ENCODE measurements around the gene IGSF21.

Gene IGSF21

GRCh38 chr1:18069903-18070302 lies 37.7 kb upstream of the IGSF21 start:
- TF ChIP-seq, protein P1, sequence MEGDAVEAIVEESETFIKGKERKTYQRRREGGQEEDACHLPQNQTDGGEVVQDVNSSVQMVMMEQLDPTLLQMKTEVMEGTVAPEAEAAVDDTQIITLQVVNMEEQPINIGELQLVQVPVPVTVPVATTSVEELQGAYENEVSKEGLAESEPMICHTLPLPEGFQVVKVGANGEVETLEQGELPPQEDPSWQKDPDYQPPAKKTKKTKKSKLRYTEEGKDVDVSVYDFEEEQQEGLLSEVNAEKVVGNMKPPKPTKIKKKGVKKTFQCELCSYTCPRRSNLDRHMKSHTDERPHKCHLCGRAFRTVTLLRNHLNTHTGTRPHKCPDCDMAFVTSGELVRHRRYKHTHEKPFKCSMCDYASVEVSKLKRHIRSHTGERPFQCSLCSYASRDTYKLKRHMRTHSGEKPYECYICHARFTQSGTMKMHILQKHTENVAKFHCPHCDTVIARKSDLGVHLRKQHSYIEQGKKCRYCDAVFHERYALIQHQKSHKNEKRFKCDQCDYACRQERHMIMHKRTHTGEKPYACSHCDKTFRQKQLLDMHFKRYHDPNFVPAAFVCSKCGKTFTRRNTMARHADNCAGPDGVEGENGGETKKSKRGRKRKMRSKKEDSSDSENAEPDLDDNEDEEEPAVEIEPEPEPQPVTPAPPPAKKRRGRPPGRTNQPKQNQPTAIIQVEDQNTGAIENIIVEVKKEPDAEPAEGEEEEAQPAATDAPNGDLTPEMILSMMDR (conservative IDR thresholded peaks at IDR 0.05): no peak

DNA sequence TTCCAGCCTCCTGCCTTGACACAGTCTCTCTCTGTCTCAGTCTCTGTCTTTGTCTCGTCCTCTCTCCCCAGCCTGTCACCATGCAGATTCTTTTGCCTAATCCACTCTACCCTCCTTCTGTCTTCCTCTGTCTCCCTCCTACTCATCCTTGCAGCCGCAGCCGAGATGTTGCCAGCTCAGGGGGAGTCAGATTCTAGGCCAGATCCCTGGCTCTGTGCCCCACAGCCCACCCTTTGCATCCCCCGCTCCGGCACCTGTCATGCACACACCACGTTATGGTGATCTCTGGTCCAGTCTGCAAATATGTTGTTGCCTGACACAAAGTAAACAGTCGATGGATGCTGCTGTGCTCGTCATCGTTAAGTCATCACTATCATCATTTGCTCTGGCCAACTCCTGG lies 35.5 kb upstream of the IGSF21 start:
- TF ChIP-seq, protein P1 (conservative IDR thresholded peaks at IDR 0.05): no peak
- H3K27ac ChIP-seq: no peak overlapping the region

More at GRCh38 chr1:18069903-18070302, 37.7 kb upstream of the IGSF21 start:
- H3K27ac ChIP-seq: no peak overlapping the region

GRCh38 chr1:18073066-18073642 lies 34.4 kb upstream of the IGSF21 start:
- H3K27ac ChIP-seq: peak overlapping the region; percentile 39; the same call in 1 of the 2 replicates
- TF ChIP-seq, protein P1 (conservative IDR thresholded peaks at IDR 0.05): no peak

DNA sequence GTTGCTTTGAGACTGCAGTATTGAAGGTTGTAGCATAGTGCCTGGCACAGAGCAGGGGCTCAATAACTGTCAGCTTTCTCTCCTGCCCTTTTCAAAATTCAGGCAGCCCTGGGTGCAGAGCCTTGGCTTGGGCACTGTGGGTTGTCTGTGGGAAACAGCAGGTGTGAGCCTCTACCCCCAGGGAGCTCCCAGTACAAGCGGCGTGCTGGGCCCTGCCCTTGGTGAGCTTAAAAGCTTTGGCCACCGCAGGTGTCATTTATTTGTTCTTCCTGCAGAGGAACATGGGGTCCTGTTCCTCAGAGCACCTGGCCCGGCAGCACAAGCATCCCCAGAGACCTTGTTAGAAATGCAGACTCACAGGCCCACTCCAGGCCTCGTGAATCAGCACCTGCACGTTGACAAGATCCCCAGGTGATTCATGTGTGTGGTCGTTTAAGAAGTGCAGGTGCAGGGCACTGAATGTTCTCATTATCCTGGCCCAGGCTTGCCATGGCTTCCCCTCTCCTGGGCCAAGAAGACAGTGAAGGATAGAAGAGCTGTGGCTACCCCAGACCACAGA lies 29.9 kb upstream of the IGSF21 start:
- TF ChIP-seq, protein P1 (conservative IDR thresholded peaks at IDR 0.05): no peak
- H3K27ac ChIP-seq: no peak overlapping the region

GRCh38 chr1:18079941-18080735 lies 27.5 kb upstream of the IGSF21 start:
- no peak overlapping the region for H3K27ac ChIP-seq
- TF ChIP-seq, protein P1 (conservative IDR thresholded peaks at IDR 0.05): no peak

- TF ChIP-seq, protein P1 (conservative IDR thresholded peaks at IDR 0.05): no peak
- H3K27ac ChIP-seq: no peak overlapping the region
Observed at GRCh38 chr1:18085387-18086074, 22.1 kb upstream of the IGSF21 start.

DNA sequence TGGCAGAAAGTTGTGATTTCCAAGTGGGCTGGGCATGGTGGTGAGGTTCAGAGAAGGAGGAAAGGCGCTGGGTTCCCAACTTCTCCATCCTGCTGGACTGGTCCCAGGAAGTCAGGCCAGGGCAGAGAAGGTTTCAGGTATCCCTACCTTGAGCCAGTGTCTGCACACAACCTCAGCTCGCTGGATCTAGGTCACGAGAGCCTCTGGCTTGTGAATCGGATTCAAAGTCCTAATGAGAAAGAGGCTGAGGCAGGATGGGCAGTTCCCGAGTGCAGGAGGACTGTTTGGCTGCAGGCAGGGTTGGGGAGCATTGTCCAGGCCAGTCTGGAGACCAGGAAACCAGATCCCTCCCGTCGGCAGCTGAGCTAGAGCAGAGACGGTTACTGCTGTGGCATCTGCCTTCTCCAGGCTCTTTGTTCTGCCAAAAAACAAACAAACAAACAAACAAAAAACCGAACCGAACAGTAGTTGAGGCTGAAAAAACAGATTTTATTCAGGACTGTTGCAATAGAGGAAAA lies 19.5 kb upstream of the IGSF21 start:
- TF ChIP-seq, protein P1 (conservative IDR thresholded peaks at IDR 0.05): no peak

More for the DNA sequence above, 19.5 kb upstream of the IGSF21 start:
- no peak overlapping the region for H3K27ac ChIP-seq
